C4-2B (cell line): Measurements from ENCODE around the gene TMCC3.

ENCODE experiments used
- H3K27ac ChIP-seq: fragments of 450-650 bp; 2 replicates; pipeline ENCODE4 v1.5.1; 2017
- ZFX ChIP-seq: fragments of 450-650 bp; IDR thresholded peaks from 2 replicates; pipeline ENCODE4 v1.6.1; 2017
- TF ChIP-seq, protein P1 (sequence below): fragments of 450-650 bp; conservative IDR thresholded peaks from 2 replicates; pipeline ENCODE4 v1.5.1; 2017; ENCODE audit warnings: mild to moderate bottlenecking

TMCC3 gene

DNA sequence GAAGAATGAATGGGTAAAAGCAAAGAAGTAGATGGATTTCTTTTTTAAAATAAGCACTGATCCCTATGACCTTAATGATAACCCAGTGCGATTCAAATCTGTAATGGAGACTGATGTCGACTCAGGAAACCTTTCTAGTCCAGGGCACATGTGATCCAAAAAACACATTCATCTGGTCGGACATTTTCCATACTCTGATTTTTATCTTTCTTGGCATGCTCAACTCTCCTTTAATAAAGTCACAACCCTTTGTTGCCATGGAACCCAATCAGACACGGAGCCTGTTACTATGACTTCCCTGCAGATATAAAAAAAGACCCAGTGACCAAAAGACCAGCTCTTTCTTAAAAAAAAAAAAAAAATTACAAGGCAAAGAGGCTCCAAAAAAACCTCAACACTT, 27.9 kb downstream of the TMCC3 start:
- TF ChIP-seq ZFX: no peak
- TF ChIP-seq, protein P1, sequence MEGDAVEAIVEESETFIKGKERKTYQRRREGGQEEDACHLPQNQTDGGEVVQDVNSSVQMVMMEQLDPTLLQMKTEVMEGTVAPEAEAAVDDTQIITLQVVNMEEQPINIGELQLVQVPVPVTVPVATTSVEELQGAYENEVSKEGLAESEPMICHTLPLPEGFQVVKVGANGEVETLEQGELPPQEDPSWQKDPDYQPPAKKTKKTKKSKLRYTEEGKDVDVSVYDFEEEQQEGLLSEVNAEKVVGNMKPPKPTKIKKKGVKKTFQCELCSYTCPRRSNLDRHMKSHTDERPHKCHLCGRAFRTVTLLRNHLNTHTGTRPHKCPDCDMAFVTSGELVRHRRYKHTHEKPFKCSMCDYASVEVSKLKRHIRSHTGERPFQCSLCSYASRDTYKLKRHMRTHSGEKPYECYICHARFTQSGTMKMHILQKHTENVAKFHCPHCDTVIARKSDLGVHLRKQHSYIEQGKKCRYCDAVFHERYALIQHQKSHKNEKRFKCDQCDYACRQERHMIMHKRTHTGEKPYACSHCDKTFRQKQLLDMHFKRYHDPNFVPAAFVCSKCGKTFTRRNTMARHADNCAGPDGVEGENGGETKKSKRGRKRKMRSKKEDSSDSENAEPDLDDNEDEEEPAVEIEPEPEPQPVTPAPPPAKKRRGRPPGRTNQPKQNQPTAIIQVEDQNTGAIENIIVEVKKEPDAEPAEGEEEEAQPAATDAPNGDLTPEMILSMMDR: no peak
- H3K27ac ChIP-seq: no peak overlapping the region

DNA sequence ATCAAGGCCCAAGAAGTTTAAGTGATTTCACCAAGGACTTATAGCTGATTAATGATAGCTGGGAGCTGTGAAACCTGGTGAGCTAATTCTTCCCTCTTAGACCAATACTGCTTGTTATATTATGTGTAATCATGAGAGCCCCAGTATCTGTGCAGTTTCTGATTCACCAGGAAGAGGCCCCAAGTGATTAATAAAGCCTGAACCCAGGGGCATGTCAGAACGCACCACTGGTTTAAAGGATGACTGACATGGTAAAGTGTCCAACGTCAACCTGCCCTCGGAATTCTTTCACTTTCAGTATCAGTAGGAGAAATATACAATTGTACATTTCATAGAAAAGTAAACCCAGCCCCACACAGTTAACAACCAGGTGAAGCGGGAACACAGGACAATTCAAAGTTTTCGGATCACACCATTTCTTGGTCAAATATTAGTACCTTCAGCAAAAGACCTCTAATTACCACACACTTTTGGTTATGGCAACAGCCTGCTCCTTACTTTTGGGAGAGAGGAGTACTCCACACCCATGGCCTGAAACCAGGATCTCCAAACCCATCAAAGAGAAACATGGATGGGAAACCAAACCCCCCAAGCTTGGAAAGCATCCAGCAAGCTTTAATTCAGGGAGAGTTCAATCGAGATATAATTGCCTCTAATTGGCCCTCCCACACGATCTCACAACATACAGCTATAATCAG, 28.5 kb downstream of the TMCC3 start:
- TF ChIP-seq ZFX: no peak
- TF ChIP-seq, protein P1: no peak
- no peak overlapping the region for H3K27ac ChIP-seq

DNA sequence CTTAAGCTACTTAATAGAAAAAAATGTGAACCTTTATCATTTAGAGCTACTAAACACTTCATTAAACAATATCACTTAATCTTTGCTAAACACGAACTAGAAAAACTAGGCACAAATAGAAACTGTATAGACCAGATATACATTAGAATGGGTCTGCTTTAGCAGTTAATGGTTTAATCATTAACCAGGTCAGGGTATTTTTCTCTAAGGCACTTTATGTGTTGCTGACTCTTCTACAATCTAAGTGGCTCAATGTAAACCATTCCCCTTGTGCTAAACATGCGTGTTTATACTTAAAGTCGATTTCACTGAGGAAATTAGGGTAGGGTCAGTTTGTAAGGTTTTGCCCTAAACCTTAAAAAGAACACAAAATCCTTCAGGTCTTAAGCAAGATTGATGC, 29.7 kb downstream of the TMCC3 start:
- H3K27ac ChIP-seq: no peak overlapping the region
- no peak for TF ChIP-seq ZFX
- TF ChIP-seq, protein P1: no peak

DNA sequence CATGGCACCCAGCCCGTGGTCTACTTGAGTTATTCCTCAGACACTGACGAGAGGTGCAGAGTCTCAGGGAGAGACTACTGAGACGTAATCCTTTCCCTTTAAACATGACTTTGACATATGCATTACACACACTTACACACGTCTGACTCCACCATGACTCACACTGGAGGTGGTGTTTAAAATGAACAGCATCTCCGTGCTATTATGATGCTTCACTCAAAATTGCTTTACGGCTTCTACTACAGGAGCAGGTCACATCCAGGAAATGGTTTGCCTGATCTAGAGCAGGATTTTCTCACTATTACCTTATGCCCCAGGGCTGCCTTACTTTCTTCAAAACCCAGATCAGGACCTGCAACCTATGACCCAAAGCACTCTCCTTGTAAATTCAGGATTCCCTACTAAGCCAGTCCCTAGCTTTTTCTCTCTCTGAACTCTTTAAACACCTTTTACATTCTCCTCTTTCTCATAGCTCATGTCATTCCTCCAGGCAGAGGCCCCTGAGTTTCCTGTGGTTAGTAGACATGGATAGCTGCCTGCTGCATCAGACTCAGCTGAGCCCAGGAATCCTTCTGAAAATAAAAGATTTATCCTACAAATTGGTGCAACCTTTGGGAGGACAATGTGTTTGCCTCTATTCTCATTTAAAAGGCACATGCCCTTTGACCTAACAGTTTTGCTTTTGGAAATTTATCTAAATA, 31.2 kb downstream of the TMCC3 start:
- no peak for TF ChIP-seq ZFX
- TF ChIP-seq, protein P1: no peak
- H3K27ac ChIP-seq: no peak overlapping the region

DNA sequence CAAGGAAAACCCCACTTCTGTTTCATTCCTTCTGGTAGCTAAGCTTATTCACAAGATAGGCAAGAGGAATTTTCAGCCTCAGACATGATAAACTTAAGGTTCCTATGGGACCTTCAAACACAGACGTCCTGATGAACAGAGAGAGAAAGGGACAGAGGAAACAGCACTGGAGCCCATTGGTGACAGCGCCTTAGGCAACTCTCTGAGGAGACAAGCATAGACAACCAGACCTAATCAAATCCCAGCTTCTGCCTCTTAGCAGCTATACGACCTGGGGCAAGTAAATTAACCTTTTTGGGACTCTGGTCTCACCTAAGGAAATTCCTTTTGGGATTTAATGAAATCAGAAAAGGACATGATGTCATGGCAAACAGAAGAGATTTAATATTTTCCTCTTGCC, 33.3 kb downstream of the TMCC3 start:
- TF ChIP-seq ZFX: no peak
- TF ChIP-seq, protein P1: no peak
- no peak overlapping the region for H3K27ac ChIP-seq

DNA sequence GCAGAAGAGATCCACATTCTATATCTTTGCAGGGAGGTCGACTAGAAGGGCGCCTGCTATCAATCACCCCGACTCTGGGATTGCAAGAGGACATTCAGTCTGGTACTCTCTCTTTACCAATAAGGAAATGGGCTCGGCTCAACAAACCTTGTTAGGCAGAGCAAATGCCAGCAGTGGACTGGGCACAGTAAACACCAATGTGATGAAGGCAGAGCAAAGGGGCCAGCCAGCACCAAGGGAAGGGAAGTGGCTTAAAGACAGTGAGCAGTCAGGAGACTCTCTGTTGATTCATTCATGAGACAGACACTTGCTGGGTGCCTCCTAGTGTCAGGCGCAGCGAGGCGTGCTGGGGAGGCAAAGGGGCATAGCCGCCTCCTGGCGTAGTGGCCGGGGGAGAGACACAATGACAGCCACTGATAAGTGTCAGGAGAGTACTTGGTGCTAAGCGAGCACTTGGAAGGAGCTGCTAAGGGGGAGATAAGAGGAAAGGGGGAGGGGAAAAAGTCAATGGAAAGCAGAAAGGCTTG, 34.1 kb downstream of the TMCC3 start:
- TF ChIP-seq ZFX: no peak
- TF ChIP-seq, protein P1: no peak
- no peak overlapping the region for H3K27ac ChIP-seq
